HepG2 (cell line): ENCODE data around the gene CDK10. TPM values are rescaled to one million over a fixed set of nuclear protein-coding genes. Genes with fewer than 3 reads are reported as not detected.

Source experiments
- AGO2 ChIP-seq: fragments of 200-400 bp; formaldehyde crosslinking; optimal IDR thresholded peaks from 2 replicates; pipeline ENCODE3; 2017; ENCODE audit warnings: mild to moderate bottlenecking, low read depth, low read length, moderate library complexity
- CBX1 ChIP-seq: IDR thresholded peaks from one replicate; pipeline ENCODE4 v1.6.1; 2016; ENCODE audit warnings: antibody characterized with exemption, low read depth
- GLI4 ChIP-seq: sonication (generic); formaldehyde crosslinking; IDR thresholded peaks from 2 replicates; pipeline ENCODE4 v1.5.1; 2020; ENCODE audit warnings: missing genetic modification reagents, mild to moderate bottlenecking, moderate library complexity, borderline replicate concordance
- KAT7 ChIP-seq: IDR thresholded peaks from 2 replicates; pipeline ENCODE4 v1.6.1; 2018; ENCODE audit warnings: borderline replicate concordance, missing compliant biosample characterization
- KLF15 ChIP-seq: sonication (generic); formaldehyde crosslinking; IDR thresholded peaks from 2 replicates; pipeline ENCODE4 v1.8.1; 2023; ENCODE audit warnings: borderline replicate concordance, mild to moderate bottlenecking, inconsistent platforms, missing genetic modification reagents, mixed read lengths
- MIXL1 ChIP-seq: IDR thresholded peaks from 2 replicates; pipeline ENCODE4 v1.6.1; 2016
- NFIB ChIP-seq: sonication (generic); formaldehyde crosslinking; IDR thresholded peaks from 2 replicates; pipeline ENCODE4 v1.9.0; 2021; ENCODE audit warnings: missing genetic modification reagents, mild to moderate bottlenecking, borderline replicate concordance
- NFIC ChIP-seq: IDR thresholded peaks from 2 replicates; pipeline ENCODE4 v1.6.1; 2012; ENCODE audit warnings: mild to moderate bottlenecking, low read length, inconsistent platforms
- RBM39 ChIP-seq: fragments of 200-400 bp; formaldehyde crosslinking; IDR thresholded peaks from one replicate; pipeline ENCODE4 v1.6.1; 2018; ENCODE audit warnings: antibody characterized with exemption, mild to moderate bottlenecking, low read depth, low read length; ENCODE audit not compliant: poor library complexity, severe bottlenecking
- RELA ChIP-seq: sonication (generic); formaldehyde crosslinking; IDR thresholded peaks from 2 replicates; pipeline ENCODE4 v1.4.0; 2020; ENCODE audit warnings: missing genetic modification reagents
- SAFB2 ChIP-seq: sonication (generic); formaldehyde crosslinking; IDR thresholded peaks from 2 replicates; pipeline ENCODE4 v1.5.1; 2020; ENCODE audit warnings: missing genetic modification reagents, low read depth, mild to moderate bottlenecking, borderline replicate concordance
- SRY ChIP-seq: sonication (generic); formaldehyde crosslinking; IDR thresholded peaks from 2 replicates; pipeline ENCODE4 v1.8.0; 2022; ENCODE audit warnings: mild to moderate bottlenecking, missing genetic modification reagents
- TCF12 ChIP-seq, 2 experiments: fragments of 450-650 bp in 1 of 2; sonication (generic) in 1 of 2; formaldehyde crosslinking in 1 of 2; IDR thresholded peaks; 2 replicates each; pipeline versions ENCODE4 v1.6.1 to v1.8.0; 2017 to 2022; ENCODE audit warnings: antibody characterized with exemption in 1 of 2, mild to moderate bottlenecking in 1 of 2, missing genetic modification reagents in 1 of 2, moderate library complexity in 1 of 2
- THYN1 ChIP-seq: sonication (generic); formaldehyde crosslinking; IDR thresholded peaks from 2 replicates; pipeline ENCODE4 v1.8.1; 2023; ENCODE audit warnings: low read depth, mild to moderate bottlenecking, moderate library complexity, missing genetic modification reagents, borderline replicate concordance
- ZBTB7A ChIP-seq: sonication (generic); formaldehyde crosslinking; IDR thresholded peaks from 2 replicates; pipeline ENCODE4 v1.8.0; 2022; ENCODE audit warnings: mild to moderate bottlenecking, missing genetic modification reagents
- ZNF136 ChIP-seq: sonication (generic); formaldehyde crosslinking; IDR thresholded peaks from 2 replicates; pipeline ENCODE4 v1.8.1; 2022; ENCODE audit warnings: low read depth, mild to moderate bottlenecking, moderate library complexity, missing genetic modification reagents
- ZNF224 ChIP-seq: sonication (generic); formaldehyde crosslinking; IDR thresholded peaks from 2 replicates; pipeline ENCODE4 v1.5.0; 2020; ENCODE audit warnings: mild to moderate bottlenecking, missing genetic modification reagents
- ZNF235 ChIP-seq: sonication (generic); formaldehyde crosslinking; IDR thresholded peaks from 2 replicates; pipeline ENCODE4 v1.8.1; 2023; ENCODE audit warnings: mild to moderate bottlenecking, missing genetic modification reagents, borderline replicate concordance
- ZNF589 ChIP-seq: sonication (generic); formaldehyde crosslinking; conservative IDR thresholded peaks from 2 replicates; pipeline ENCODE4 v1.8.0; 2022; ENCODE audit warnings: mild to moderate bottlenecking, moderate library complexity, missing genetic modification reagents
- polyA plus RNA-seq, 8 experiments: library from polyadenylated mRNA; depleted of rRNA in 3 of 8; stranded (reverse) in 7 of 8; unstranded in 1 of 8; fragments of >200 nt; fragmentation: Illumina TruSeq in 4 of 8; extraction: Trizol in 4 of 8; gene quantifications; 2 replicates each; pipeline versions ENCODE4 v1.2.1 to v1.2.3, GENCODE V29; 2011 to 2016; ENCODE audit warnings: low read depth in 4 of 8, missing spikeins in 1 of 8, mixed read lengths in 1 of 8; ENCODE audit not compliant: insufficient read depth in 1 of 8
- total RNA-seq, 5 experiments: library from RNA; depleted of rRNA; stranded (reverse); fragments of >200 nt; fragmentation: Illumina TruSeq; extraction: Trizol; gene quantifications; 2 replicates each; pipeline ENCODE4 v1.2.3, GENCODE V29; 2016; ENCODE audit warnings: low read depth in 1 of 5
- TF ChIP-seq, protein P1 (sequence below): sonication (generic); formaldehyde crosslinking; IDR thresholded peaks from 2 replicates; pipeline ENCODE4 v1.4.0; 2020; ENCODE audit warnings: missing genetic modification reagents, borderline replicate concordance
- TF ChIP-seq, protein P2 (sequence below): sonication (generic); formaldehyde crosslinking; IDR thresholded peaks from 2 replicates; pipeline ENCODE4 v1.4.0; 2020; ENCODE audit warnings: mild to moderate bottlenecking, low read depth, missing genetic modification reagents
- TF ChIP-seq, protein P3 (sequence below): sonication (generic); formaldehyde crosslinking; IDR thresholded peaks from 2 replicates; pipeline ENCODE4 v1.4.0; 2020; ENCODE audit warnings: missing genetic modification reagents
- TF ChIP-seq, protein P4 (sequence below): sonication (generic); formaldehyde crosslinking; IDR thresholded peaks from 2 replicates; pipeline ENCODE4 v1.8.1; 2023; ENCODE audit warnings: mild to moderate bottlenecking, missing genetic modification reagents, borderline replicate concordance

Gene CDK10
- total and polyA plus RNA-seq, 2 of the 13 experiments (the other 11 are each of a cell fraction or from before 2014, with no cell fraction given) = 2.5 to 3.9 TPM

DNA sequence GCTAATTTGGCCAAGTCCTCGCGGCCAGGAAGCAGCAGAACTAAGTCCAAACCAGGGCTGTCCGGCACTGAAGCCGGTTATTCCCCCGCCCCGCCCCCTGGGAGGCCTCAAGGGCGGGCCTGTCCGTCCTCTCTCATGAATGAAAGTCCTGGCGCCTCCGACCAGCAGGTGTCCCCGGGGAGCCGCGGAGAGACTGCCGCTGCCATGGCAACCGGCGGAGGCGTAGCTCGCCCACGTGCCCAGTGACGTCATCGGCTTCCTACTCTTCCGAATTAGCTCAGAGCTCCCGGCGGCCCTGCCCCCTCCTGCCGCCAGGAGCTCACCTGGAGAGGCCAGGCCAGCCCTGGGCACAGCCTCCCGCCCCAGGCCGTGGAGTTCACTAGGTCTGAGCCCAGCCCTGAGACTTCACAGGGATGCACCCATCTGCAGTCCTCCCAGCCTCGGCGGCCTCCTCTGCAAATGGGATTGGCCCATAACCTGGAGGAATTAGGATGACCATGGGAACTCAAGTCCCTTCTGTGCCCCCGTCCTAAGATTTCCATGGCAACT lies 13.7 kb downstream of the CDK10 start (continued):
- TF ChIP-seq, protein P1, sequence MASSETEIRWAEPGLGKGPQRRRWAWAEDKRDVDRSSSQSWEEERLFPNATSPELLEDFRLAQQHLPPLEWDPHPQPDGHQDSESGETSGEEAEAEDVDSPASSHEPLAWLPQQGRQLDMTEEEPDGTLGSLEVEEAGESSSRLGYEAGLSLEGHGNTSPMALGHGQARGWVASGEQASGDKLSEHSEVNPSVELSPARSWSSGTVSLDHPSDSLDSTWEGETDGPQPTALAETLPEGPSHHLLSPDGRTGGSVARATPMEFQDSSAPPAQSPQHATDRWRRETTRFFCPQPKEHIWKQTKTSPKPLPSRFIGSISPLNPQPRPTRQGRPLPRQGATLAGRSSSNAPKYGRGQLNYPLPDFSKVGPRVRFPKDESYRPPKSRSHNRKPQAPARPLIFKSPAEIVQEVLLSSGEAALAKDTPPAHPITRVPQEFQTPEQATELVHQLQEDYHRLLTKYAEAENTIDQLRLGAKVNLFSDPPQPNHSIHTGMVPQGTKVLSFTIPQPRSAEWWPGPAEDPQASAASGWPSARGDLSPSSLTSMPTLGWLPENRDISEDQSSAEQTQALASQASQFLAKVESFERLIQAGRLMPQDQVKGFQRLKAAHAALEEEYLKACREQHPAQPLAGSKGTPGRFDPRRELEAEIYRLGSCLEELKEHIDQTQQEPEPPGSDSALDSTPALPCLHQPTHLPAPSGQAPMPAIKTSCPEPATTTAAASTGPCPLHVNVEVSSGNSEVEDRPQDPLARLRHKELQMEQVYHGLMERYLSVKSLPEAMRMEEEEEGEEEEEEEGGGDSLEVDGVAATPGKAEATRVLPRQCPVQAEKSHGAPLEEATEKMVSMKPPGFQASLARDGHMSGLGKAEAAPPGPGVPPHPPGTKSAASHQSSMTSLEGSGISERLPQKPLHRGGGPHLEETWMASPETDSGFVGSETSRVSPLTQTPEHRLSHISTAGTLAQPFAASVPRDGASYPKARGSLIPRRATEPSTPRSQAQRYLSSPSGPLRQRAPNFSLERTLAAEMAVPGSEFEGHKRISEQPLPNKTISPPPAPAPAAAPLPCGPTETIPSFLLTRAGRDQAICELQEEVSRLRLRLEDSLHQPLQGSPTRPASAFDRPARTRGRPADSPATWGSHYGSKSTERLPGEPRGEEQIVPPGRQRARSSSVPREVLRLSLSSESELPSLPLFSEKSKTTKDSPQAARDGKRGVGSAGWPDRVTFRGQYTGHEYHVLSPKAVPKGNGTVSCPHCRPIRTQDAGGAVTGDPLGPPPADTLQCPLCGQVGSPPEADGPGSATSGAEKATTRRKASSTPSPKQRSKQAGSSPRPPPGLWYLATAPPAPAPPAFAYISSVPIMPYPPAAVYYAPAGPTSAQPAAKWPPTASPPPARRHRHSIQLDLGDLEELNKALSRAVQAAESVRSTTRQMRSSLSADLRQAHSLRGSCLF (CRISPR knock-in tag) = no peak
- TF ChIP-seq ZNF224 (CRISPR knock-in tag) (no peak; the same call in 1 of the 2 replicates), TCF12 (IDR thresholded peaks at IDR 0.05) (no peak), TCF12 (CRISPR knock-in tag; IDR thresholded peaks at IDR 0.05) (no peak), GLI4 (CRISPR knock-in tag) (0 out of 2 replicates have a peak, but pooled peaks have one; percentile 3), AGO2 (no peak), ZNF136 (no peak), ZBTB7A (no peak; the same call in 1 of the 2 replicates), ZNF589 (CRISPR knock-in tag) (peak; percentile 1; the same call in 1 of the 2 replicates), KAT7 (CRISPR knock-in tag) (no peak; the same call in 1 of the 2 replicates), SAFB2 (no peak), SRY (CRISPR knock-in tag) (peak; percentile 74; the same call in 1 of the 2 replicates), MIXL1 (CRISPR knock-in tag) (0 out of 2 replicates have a peak, but pooled peaks have one; percentile 31), RELA (peak; percentile 37; the same call in 1 of the 2 replicates), CBX1 (no peak), THYN1 (CRISPR knock-in tag) (no peak), ZNF235 (CRISPR knock-in tag) (0 out of 2 replicates have a peak, but pooled peaks have one; percentile 31), NFIC (no peak), RBM39 (no peak), KLF15 (no peak), NFIB (no peak)
- TF ChIP-seq, protein P2, sequence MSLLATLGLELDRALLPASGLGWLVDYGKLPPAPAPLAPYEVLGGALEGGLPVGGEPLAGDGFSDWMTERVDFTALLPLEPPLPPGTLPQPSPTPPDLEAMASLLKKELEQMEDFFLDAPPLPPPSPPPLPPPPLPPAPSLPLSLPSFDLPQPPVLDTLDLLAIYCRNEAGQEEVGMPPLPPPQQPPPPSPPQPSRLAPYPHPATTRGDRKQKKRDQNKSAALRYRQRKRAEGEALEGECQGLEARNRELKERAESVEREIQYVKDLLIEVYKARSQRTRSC (CRISPR knock-in tag) = no peak
- TF ChIP-seq, protein P3, sequence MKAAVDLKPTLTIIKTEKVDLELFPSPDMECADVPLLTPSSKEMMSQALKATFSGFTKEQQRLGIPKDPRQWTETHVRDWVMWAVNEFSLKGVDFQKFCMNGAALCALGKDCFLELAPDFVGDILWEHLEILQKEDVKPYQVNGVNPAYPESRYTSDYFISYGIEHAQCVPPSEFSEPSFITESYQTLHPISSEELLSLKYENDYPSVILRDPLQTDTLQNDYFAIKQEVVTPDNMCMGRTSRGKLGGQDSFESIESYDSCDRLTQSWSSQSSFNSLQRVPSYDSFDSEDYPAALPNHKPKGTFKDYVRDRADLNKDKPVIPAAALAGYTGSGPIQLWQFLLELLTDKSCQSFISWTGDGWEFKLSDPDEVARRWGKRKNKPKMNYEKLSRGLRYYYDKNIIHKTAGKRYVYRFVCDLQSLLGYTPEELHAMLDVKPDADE (CRISPR knock-in tag) = no peak
- TF ChIP-seq, protein P4, sequence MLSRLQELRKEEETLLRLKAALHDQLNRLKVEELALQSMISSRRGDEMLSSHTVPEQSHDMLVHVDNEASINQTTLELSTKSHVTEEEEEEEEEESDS = no peak
